Measurements from ENCODE around the gene MAN1A2.

DNA sequence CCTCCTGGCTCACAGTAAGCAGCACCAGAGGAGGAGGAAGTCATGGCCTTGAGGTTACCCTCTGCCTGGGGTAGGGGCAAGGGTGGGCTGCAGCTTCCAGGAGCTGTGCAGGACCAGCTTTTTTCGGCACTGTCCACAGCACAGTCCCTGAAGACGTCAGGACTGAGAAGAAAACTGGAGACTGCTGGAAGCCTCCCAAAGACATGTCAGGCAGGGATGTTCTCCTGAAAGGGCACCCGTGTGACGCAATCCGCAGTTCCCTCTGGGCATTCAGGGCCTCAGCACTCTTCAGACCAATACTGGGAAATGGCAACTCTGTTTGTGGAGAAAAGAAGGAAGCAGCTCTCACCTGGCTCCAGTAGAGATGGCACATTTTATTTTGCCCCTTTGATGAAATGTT lies 173.8 kb downstream of the MAN1A2 start:
- TF ChIP-seq TCF7 (IDR thresholded peaks at IDR 0.05; ENCODE audit: borderline replicate concordance) (no peak), BCL11A (IDR thresholded peaks at IDR 0.05; ENCODE audit: low read depth, low read length) (no peak)
- TF ChIP-seq, protein P1, sequence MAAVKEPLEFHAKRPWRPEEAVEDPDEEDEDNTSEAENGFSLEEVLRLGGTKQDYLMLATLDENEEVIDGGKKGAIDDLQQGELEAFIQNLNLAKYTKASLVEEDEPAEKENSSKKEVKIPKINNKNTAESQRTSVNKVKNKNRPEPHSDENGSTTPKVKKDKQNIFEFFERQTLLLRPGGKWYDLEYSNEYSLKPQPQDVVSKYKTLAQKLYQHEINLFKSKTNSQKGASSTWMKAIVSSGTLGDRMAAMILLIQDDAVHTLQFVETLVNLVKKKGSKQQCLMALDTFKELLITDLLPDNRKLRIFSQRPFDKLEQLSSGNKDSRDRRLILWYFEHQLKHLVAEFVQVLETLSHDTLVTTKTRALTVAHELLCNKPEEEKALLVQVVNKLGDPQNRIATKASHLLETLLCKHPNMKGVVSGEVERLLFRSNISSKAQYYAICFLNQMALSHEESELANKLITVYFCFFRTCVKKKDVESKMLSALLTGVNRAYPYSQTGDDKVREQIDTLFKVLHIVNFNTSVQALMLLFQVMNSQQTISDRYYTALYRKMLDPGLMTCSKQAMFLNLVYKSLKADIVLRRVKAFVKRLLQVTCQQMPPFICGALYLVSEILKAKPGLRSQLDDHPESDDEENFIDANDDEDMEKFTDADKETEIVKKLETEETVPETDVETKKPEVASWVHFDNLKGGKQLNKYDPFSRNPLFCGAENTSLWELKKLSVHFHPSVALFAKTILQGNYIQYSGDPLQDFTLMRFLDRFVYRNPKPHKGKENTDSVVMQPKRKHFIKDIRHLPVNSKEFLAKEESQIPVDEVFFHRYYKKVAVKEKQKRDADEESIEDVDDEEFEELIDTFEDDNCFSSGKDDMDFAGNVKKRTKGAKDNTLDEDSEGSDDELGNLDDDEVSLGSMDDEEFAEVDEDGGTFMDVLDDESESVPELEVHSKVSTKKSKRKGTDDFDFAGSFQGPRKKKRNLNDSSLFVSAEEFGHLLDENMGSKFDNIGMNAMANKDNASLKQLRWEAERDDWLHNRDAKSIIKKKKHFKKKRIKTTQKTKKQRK (IDR thresholded peaks at IDR 0.05; ENCODE audit: low read depth, low read length): no peak
